ENCODE data around the gene VIM. TPM values are rescaled to one million over a fixed set of nuclear protein-coding genes. Genes with fewer than 3 reads are reported as not detected.

The VIM gene
- total and polyA plus RNA-seq, 2 of the 4 experiments (the other 2 are of a cell fraction) = 4,502 to 6,735 TPM

DNA sequence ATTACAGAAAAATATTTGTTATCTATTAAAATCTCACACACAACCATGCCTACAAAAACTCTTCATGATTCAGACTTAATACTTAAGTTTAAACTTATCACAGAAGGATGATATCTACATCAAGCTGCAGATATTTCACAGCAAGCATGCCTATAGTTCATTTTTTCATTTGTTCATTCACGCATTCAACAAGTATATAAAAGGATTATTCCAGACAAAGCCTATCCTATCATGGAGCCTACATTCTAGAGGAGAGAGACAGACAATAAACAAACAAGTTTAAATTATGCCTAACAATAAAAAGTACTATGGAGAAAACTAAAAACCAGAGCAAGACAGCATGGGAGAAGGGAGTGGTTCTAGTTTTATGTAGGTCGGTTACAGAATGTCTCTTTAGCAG is 37.4 kb upstream of the VIM start:
- H3K4ac ChIP-seq (ENCODE audit: low read depth, low read length) = no peak overlapping the region
- TF ChIP-seq RCOR1 (IDR thresholded peaks at IDR 0.05; ENCODE audit: insufficient replicate concordance, low read length) (no peak), RAD21 (IDR thresholded peaks at IDR 0.05; ENCODE audit: low read length) (no peak), CEBPB (IDR thresholded peaks at IDR 0.05; ENCODE audit: low read depth, low read length) (no peak), MAZ (IDR thresholded peaks at IDR 0.05; ENCODE audit: borderline replicate concordance, low read depth, low read length) (no peak), NFE2L2 (IDR thresholded peaks at IDR 0.05; ENCODE audit: low read depth, low read length) (no peak), SMC3 (IDR thresholded peaks at IDR 0.05; ENCODE audit: low read depth, low read length) (no peak), MAFK (IDR thresholded peaks at IDR 0.05; ENCODE audit: low read depth, low read length) (no peak), BHLHE40 (IDR thresholded peaks at IDR 0.05; ENCODE audit: low read depth, low read length) (no peak), POLR2A (IDR thresholded peaks at IDR 0.05; ENCODE audit: low read depth, low read length) (no peak), USF2 (IDR thresholded peaks at IDR 0.05; ENCODE audit: low read depth, low read length) (no peak), RFX5 (IDR thresholded peaks at IDR 0.05; ENCODE audit: low read depth, low read length) (no peak), CHD1 (IDR thresholded peaks at IDR 0.05; ENCODE audit: low read depth, low read length) (no peak), FOS (IDR thresholded peaks at IDR 0.05; ENCODE audit: low read depth, low read length) (no peak), CTCF (conservative IDR thresholded peaks at IDR 0.05; ENCODE audit: low read depth, low read length) (no peak), MXI1 (IDR thresholded peaks at IDR 0.05; ENCODE audit: borderline replicate concordance, low read depth, low read length) (no peak)
- TF ChIP-seq, protein P1, sequence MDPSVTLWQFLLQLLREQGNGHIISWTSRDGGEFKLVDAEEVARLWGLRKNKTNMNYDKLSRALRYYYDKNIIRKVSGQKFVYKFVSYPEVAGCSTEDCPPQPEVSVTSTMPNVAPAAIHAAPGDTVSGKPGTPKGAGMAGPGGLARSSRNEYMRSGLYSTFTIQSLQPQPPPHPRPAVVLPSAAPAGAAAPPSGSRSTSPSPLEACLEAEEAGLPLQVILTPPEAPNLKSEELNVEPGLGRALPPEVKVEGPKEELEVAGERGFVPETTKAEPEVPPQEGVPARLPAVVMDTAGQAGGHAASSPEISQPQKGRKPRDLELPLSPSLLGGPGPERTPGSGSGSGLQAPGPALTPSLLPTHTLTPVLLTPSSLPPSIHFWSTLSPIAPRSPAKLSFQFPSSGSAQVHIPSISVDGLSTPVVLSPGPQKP (IDR thresholded peaks at IDR 0.05; ENCODE audit: borderline replicate concordance, low read depth, low read length) = no peak
- H2BK20ac ChIP-seq (ENCODE audit: low read depth, low read length) = no peak overlapping the region
- H3K14ac ChIP-seq (replicated peaks; ENCODE audit: low read depth, low read length) = no peak overlapping the region
- no peak overlapping the region for H3K4me2 ChIP-seq (ENCODE audit: low read depth, low read length)
- no TSS peak for BruUV-seq (replicated peaks)
- dilution Hi-C loops (cut with HindIII; ENCODE audit: low sequenced_read_pairs, unreplicated experiment) = no loop called here
- no peak overlapping the region for H3K18ac ChIP-seq (ENCODE audit: low read depth, low read length)
- no peak overlapping the region for H3K9ac ChIP-seq (ENCODE audit: low read depth, low read length)
- H4K91ac ChIP-seq (ENCODE audit: insufficient read depth, low read depth, low read length) = no peak overlapping the region
- H3K79me1 ChIP-seq (ENCODE audit: low read depth in 1 of 2, low read length in 2 of 2) = peaks cover 24 to 29% of the 10 kb centered on the region in 2 experiments
- DNase-seq (no peak), ATAC-seq (ENCODE audit: low read depth) (no peak)
- ChIA-PET POLR2A (ENCODE audit: unreplicated experiment) (no interaction called here), CTCF (no interaction called here)
- H3K23ac ChIP-seq (ENCODE audit: low read depth, low read length) = no peak overlapping the region
- no peaks in the 10 kb centered on the region for H4K20me1 ChIP-seq (ENCODE audit: insufficient read depth, low read length)
- no peak overlapping the region for H2BK5ac ChIP-seq (ENCODE audit: low read depth, low read length, poor library complexity, severe bottlenecking)
- no peaks in the 10 kb centered on the region for H3K27me3 ChIP-seq (ENCODE audit: control insufficient read depth, insufficient read depth, low read length)
- no peak overlapping the region for H2AK9ac ChIP-seq (replicated peaks; ENCODE audit: low read depth, low read length, poor library complexity)
- H3K4me3 ChIP-seq (ENCODE audit: insufficient read depth, low read depth, low read length) = no peak overlapping the region
- no peaks in the 10 kb centered on the region for H3K36me3 ChIP-seq (ENCODE audit: control insufficient read depth, insufficient read depth, low read length)
- H3K9me1 ChIP-seq (ENCODE audit: insufficient read depth, low read length) = 0 out of 2 replicates have a peak, but pooled peaks cover 4% of the 10 kb centered on the region
- no peaks in the 10 kb centered on the region for H3K9me3 ChIP-seq (ENCODE audit: control insufficient read depth, insufficient read depth, low read length)
- H4K5ac ChIP-seq (ENCODE audit: low read depth, low read length) = no peak overlapping the region
- no peak overlapping the region for H3K27ac ChIP-seq (ENCODE audit: insufficient read depth, low read length)
- H2BK15ac ChIP-seq (ENCODE audit: low read depth, low read length) = no peak overlapping the region
- H2AFZ ChIP-seq (replicated peaks; ENCODE audit: low read length, poor library complexity) = no peak overlapping the region
- in situ Hi-C loops (cut with MboI; ENCODE audit: low sequenced_read_pairs) = no loop called here
- no peak overlapping the region for H4K8ac ChIP-seq (ENCODE audit: low read depth in 2 of 2, low read length in 2 of 2)
- no peaks in the 10 kb centered on the region for H3K4me1 ChIP-seq (ENCODE audit: control insufficient read depth, insufficient read depth, low read length)
- no peak overlapping the region for H3K56ac ChIP-seq (ENCODE audit: extremely low read depth, insufficient read depth, low read length)
- H2AK5ac ChIP-seq (ENCODE audit: low read depth, low read length) = no peak overlapping the region
- H2BK120ac ChIP-seq (ENCODE audit: low read depth, low read length) = no peak overlapping the region
- 88% methylated on average over 1 of the region's 2 CpGs; no CpG with 5 or more reads in 1 of the 2 experiments for WGBS, 2 experiments (ENCODE audit: extremely low coverage in 2 of 2, insufficient read length in 1 of 2)
- intact Hi-C loops (cut with micrococcal nuclease) = no loop called here

All from IMR-90 (cell line).